HG03565 (cell line): ENCODE measurements around the gene SLC35F5.
"Not testable (repeated sequence)": the region's sequence is repeated elsewhere in the genome, so short reads cannot be mapped to it uniquely, and the experiment has no call there.

Experiments
- ATAC-seq: cut with Tn5 transposase; IDR thresholded peaks from one replicate; pipeline ENCODE4 v1.9.1; 2021; ENCODE audit warnings: mild to moderate bottlenecking, moderate library complexity; ENCODE audit not compliant: unreplicated experiment

The SLC35F5 gene

GRCh38 chr2:113698892-113699447 lies 57.5 kb downstream of the SLC35F5 start:
- peak; percentile 74 for ATAC-seq

- not testable (repeated sequence) for ATAC-seq
Observed at GRCh38 chr2:113698251-113698650, 58.2 kb downstream of the SLC35F5 start.

- ATAC-seq, result no peak
Observed at GRCh38 chr2:113697516-113697915, 58.9 kb downstream of the SLC35F5 start.

- no peak for ATAC-seq
Observed at GRCh38 chr2:113694438-113694837, 62.0 kb downstream of the SLC35F5 start.

- ATAC-seq, result peak; percentile 75
Observed at GRCh38 chr2:113692698-113693428, 63.6 kb downstream of the SLC35F5 start.

GRCh38 chr2:113690871-113691270 lies 65.6 kb downstream of the SLC35F5 start:
- not testable (repeated sequence) for ATAC-seq

GRCh38 chr2:113686537-113686936 lies 69.9 kb downstream of the SLC35F5 start:
- no peak for ATAC-seq

GRCh38 chr2:113685471-113685870 lies 71.0 kb downstream of the SLC35F5 start:
- no peak for ATAC-seq

- no peak for ATAC-seq
Observed at GRCh38 chr2:113679457-113679856, 77.0 kb downstream of the SLC35F5 start.

GRCh38 chr2:113677330-113677729 lies 79.1 kb downstream of the SLC35F5 start:
- no peak for ATAC-seq

GRCh38 chr2:113676623-113677266 lies 79.7 kb downstream of the SLC35F5 start:
- ATAC-seq, result no peak

GRCh38 chr2:113675875-113676274 lies 80.6 kb downstream of the SLC35F5 start:
- no peak for ATAC-seq

GRCh38 chr2:113672326-113672932 lies 84.0 kb downstream of the SLC35F5 start:
- ATAC-seq, result no peak

- not testable (repeated sequence) for ATAC-seq
Observed at GRCh38 chr2:113669013-113669412, 87.4 kb downstream of the SLC35F5 start.

GRCh38 chr2:113664761-113665533 lies 91.5 kb downstream of the SLC35F5 start:
- not testable (repeated sequence) for ATAC-seq

- not testable (repeated sequence) for ATAC-seq
Observed at GRCh38 chr2:113663285-113664060, 93.0 kb downstream of the SLC35F5 start.
